GM12873 (cell line): ENCODE measurements around the gene TRPM3.

Experiments used
- CTCF ChIP-seq: IDR thresholded peaks from 2 replicates; pipeline ENCODE4 v1.5.1; 2012; ENCODE audit warnings: low read depth, mild to moderate bottlenecking, moderate library complexity, low read length, control low read depth; ENCODE audit not compliant: insufficient read depth; ENCODE audit errors: missing control alignments

Gene TRPM3

DNA sequence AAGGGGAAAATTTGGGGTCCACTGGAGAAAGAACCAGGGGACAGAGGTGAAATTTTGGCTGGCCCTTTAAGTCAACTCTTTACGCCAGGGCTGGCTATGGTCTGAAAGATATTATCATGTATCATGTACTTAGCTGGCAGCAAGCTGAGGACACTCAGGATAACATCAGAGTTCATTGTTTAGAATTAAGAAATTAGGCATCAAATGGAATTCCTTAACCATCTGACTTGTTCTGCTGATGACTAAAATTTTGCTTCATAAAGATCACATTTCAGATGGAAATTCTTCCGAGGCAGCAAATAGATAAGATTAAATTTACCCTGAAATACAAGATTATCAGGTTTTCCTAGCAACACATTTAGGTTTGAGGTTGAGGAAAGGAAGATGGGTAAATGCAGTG, 437.6 kb downstream of the TRPM3 start:
- no peak for TF ChIP-seq CTCF

- TF ChIP-seq CTCF = no peak
Observed at GRCh38 chr9:70682298-70682697, 439.1 kb downstream of the TRPM3 start.

GRCh38 chr9:70679845-70680244, 441.6 kb downstream of the TRPM3 start:
- TF ChIP-seq CTCF = no peak

DNA sequence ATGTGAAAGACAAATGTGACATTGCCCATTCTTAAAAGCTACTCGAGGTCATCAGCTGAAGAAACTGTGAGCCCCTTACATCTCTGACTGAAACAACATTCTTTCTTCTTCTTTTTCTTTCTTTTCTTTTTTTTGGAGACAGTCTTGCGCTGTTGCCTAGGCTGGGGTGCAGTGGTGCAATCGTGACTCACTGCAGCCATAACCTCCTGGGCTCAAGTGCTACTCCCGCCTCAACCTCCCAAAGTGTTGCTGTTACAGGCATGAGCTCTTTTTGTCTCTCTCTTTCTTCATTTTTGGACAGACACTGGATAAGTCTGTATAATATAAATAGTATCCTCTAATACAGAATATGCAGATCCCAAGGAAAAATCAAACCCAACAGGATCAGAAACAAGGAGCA, 443.3 kb downstream of the TRPM3 start:
- no peak for TF ChIP-seq CTCF

- no peak for TF ChIP-seq CTCF
Observed at GRCh38 chr9:70677055-70677735, 444.2 kb downstream of the TRPM3 start.

DNA sequence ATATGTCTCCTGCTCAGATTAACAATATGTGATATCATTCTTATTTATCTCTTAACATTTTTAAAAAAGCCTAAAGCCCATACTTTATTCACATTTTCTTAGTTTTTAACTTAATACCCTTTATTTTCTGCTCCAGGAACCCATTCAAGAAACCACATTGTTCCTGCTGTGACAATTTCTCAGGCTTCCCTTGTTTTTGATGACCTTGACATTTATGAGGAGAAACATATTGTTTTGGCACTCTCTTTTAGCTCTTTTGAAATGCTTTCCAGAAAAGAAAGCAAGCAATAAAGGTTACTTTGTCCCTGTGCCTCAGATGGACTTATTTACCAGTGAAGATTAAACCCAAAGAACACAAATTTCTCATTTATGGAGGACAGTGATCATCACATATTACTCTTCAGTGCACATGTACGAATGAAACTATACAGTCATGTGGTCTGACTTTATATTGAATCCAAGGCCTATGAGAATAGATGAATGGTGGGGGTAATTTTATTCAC, 445.5 kb downstream of the TRPM3 start:
- TF ChIP-seq CTCF = no peak

DNA sequence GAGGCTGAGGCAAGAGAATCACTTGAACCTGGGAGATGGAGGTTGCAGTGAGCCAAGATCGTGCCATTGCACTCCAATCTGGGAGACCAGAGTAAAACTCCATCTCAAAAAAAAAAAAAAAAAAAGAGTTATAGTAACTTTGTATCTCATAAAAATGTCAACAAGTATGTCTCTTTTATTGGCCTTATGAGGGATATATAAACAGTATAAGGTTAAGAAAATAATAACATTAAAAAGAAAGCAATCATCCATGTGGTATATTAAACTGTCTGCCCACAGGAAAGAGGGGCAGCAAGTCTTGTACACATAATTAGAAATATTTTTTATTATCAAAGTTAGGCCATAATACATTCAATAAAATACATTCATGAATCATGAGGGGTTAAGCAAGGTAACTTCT, 447.6 kb downstream of the TRPM3 start:
- no peak for TF ChIP-seq CTCF

DNA sequence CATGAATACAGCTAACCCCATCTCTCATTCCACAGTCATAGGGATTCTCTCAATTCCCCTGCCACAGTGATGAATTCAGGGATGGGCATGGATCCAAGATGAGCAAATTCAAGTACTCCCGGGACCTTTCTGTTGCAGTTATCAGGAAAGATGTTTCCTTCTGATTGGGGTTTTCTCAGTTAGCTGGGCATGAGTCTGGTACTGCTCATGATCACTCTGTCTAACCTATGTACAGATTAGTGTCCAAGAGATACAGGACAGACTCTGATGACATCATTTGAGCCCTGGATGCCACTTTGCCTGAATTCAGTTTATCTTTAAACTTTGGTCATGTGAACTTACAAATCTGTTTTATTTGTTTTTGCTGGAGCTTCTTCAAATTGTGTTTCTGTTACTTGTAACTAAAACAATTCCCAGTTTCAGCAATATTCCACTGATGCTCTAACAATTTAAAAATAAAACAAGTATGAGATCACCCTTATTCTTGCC, 449.2 kb downstream of the TRPM3 start:
- no peak for TF ChIP-seq CTCF
